Left renal pelvis (tissue), 4 donors: ENCODE data around the gene SLC9A9. TPM values are rescaled to one million over a fixed set of nuclear protein-coding genes. Genes with fewer than 3 reads are reported as not detected.
"Not testable (repeated sequence)": the region's sequence is repeated elsewhere in the genome, so short reads cannot be mapped to it uniquely, and the experiment has no call there.

ENCODE experiments used
- DNase-seq, 4 donors: peaks; one replicate each; pipeline ENCODE4 v3.0.0-alpha.2; 2013; ENCODE audit warnings: low read depth in 4 of 4, low spot score in 3 of 4
- polyA plus RNA-seq, 4 donors: library from polyadenylated mRNA; unstranded; fragments of 120-200 nt; gene quantifications; one replicate each; pipeline ENCODE4 v1.2.1, GENCODE V29; 2013; ENCODE audit not compliant: insufficient read length in 4 of 4

SLC9A9 gene
- polyA plus RNA-seq, 4 donors: 4.4 to 12.8 (median 6.4) TPM

- DNase-seq: no peak
Observed at GRCh38 chr3:143526011-143526545, 322.2 kb downstream of the SLC9A9 start.

DNA sequence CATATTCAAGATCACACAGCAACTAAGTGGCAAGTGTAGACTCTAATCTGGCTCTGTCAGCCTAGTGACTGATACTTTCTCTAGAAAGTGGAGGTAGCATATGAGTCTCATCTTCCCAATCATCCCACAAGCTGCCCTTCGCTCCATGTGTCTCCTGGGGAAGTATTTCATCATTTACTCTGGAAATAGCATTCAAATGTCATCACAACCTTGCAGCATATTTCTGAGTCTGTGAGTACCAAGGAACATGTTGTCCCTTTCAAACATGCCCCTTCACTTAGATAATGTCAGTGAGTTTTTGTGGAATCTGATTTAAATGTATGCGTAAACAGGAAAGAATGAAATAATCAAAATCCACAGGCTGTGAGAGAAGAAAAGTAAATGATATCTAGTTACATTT lies 322.9 kb downstream of the SLC9A9 start:
- no peak for DNase-seq

DNA sequence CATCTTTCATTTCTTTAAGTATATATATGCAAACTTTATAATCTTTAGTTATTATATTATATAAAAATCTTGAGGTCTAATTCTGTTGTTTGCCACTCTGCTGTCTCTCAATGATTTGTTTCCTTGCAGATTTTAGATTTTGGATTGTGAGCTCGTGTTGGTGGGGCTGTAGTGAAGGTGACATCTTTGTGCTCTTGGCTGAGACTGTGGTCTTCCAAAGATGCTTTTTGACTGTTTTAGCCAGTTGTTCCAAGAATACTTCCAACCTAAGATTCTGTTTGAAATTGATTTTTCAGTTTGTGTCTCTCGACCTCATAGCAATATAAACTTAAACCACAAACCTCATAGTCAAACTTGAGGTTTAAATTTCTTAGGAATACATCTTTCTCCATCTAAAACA lies 326.5 kb downstream of the SLC9A9 start:
- no peak for DNase-seq

DNA sequence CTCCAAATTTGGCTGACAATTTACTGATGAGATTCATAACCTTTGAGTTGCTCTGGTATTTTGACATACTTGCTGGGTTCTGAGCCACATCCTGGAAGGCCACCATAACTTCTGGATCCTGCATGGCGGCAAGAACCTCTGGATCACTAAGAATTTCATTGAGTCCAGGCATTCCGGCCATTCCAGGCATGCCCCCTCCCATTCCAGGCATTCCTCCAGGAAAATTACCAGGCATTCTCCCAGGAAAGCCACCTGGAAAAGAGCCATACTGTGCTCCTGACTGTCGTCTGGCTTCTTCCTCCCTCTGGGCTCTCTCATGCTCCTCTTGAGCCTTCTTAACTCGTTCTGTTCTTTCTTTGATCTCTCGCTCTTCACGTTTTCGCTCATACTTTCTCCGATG lies 331.1 kb downstream of the SLC9A9 start:
- DNase-seq: not testable (repeated sequence)

- DNase-seq: no peak
Observed at GRCh38 chr3:143514874-143515273, 333.4 kb downstream of the SLC9A9 start.

DNA sequence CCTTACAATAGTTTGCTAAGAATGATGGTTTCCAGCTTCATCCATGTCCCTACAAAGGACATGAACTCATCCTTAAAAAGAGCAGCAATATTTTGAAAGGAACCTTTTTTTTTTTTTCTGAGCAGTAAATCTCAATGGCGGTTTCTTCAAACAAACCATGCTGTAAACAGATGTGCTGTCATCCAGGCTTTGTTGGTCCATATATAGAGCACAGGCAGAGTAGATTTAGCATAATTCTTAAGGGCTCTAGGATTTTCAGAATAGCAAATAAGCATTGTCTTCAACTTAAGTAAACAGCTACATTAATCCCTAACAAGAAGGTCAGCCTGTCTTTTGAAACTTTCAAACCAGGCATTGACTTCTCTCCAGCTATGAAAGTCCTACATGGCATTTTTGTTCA lies 334.2 kb downstream of the SLC9A9 start:
- DNase-seq: no peak

GRCh38 chr3:143511174-143511879 lies 336.9 kb downstream of the SLC9A9 start:
- DNase-seq: no peak

DNA sequence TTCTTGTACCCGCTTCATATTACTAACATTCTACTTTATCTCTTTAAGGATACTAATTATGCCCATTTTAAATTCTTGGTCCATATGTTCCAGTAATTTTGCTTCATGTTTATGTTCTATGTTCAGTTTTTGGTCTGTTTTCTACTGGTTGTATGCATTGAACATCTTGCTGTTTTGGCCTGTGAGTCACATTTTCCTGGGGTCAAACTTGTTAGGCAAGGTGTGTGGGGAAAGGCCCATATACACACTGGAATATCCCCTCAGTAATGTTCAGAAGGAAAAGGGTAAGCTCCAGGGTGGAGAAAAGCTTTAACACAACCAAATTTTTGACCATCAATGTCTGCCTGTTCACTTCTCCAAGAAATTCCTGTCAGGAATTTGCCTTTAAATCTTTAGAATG lies 337.7 kb downstream of the SLC9A9 start:
- DNase-seq: no peak

DNA sequence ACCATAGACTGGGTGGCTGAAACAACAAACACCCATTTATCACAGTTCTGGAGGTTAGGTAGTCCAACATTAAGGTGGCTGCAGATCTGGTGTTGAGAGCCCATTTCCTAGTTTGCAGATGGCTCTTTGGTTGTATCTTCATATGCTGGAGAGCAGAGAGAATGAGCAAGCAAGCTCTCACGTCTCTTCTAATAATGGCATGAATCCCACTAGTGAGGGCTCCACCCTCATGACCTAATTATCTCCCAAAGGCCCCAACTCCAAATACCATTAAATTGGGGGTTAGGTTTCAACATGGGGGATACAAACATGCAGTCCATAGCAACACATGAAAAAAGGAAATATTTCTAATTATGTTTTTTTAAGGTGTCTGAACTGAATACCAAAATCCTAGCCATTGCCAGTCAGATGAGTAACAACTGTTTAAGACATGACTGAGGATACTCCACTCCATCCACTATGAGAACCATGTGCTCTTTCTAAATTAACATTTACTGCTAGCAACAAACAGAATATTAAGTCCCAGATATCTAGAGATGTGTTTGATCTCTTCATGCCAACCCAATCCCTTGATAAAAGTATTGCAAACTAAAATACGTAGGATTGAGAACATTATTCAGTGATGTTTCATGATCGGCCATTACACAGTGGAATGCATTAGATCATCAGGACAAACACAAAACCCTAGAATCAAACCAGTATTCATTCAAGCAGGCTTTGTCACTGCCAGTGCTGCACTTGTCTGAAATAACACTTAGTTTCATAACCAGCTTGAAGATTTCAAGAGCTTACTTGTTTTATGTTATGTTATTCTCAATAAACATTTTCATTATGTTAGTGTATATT lies 340.3 kb downstream of the SLC9A9 start:
- DNase-seq: no peak

- no peak for DNase-seq
Observed at GRCh38 chr3:143506190-143506589, 342.1 kb downstream of the SLC9A9 start.

GRCh38 chr3:143503325-143503885 lies 344.9 kb downstream of the SLC9A9 start:
- DNase-seq: no peak

DNA sequence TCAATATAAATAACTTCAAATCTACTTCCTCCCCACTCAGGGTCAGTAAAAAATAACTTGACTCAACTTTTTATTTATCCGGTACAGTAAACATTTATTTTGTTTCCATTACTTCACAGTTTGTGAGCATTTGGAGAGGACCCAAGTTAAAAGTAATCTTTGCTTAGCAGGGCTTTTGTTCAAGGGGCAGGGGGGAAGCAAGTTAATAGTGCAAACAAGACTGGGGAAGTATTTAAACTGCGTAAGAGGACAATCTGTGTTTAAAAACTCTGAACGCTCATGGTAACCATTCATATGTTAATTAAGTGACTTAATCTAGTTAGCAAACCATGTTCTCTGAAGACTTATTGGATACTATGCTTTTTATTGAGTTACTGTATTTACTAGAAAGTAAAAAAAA lies 346.2 kb downstream of the SLC9A9 start:
- no peak for DNase-seq

DNA sequence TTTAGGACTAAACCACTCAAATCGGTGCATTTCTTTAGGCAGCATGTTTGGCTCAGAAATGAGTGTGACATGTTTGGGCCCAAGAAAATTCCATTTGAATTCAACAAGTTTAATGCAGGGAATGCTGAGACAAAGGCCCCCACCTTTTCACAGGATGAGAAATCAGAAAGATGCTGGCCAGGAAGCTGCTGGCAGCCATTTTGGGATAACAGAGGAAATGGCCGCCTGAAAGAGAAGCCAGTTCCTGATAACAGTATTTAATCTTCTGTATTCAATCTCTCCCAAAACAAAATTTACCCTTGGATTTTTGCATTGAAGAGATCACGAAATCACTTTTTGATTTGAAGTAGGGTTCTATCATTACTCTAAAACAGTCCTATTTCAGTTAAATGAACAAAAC lies 350.9 kb downstream of the SLC9A9 start:
- DNase-seq: no peak

- no peak for DNase-seq
Observed at GRCh38 chr3:143496191-143496590, 352.1 kb downstream of the SLC9A9 start.

GRCh38 chr3:143495527-143495926 lies 352.7 kb downstream of the SLC9A9 start:
- DNase-seq: no peak

DNA sequence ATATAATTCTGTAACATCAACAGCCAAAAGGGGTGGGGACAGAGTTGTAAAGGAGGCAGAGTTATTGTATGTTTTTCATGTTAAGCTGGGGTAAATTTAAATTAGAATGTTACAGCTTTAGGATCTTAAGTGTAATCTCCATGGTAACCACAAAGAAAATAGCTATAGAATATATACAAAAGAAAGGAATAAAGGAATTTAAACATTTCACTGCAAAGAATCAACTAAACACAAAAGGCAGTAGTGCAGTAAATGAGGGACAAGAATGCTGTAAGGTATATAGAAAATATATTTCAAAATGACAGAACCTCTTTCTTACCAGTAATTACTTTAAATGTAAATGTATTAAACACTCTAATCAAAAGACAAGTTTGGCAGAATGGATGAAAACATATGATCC lies 361.7 kb downstream of the SLC9A9 start:
- no peak for DNase-seq

GRCh38 chr3:143484846-143485512 lies 363.3 kb downstream of the SLC9A9 start:
- no peak for DNase-seq

DNA sequence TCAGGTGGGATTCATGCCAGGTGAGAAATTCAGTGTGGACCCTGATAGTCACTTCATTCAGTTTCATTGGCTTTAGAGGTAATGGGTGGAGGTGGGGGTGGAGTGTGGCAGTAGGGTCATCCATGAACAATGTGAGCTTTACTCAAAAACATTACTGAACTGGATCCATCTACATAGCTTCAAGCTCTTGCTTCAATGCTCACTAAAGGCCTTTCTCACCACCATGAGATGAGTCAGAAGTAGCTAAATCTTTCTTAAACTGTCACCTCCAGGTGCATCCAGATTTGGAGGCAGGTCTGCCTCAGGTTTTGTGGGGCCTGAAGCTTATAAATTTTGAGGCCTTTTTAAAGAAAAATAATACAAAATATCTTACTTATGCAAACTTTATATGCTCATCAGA lies 365.1 kb downstream of the SLC9A9 start:
- no peak for DNase-seq

- DNase-seq: no peak
Observed at GRCh38 chr3:143482106-143483088, 365.9 kb downstream of the SLC9A9 start.

DNA sequence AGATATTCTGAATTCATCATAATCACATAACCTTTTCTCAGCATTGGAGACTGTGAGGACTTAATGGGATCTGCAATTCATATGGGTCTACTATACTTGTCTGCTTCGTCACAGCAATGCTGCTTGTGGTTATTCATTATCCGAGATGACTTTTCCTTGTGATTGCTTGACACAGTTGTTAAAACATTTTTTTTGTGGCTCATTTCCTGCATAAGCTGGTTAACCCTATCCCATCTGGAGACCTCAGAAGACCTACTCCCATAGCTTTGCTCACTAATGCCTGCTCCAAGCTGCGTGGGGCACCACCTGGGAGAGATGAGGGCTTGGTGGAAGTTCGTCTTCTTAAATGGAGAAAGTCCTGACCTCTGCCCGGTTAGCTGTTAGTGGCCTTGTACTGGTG lies 367.9 kb downstream of the SLC9A9 start:
- DNase-seq: no peak
